SK-N-SH (cell line): ENCODE measurements around the gene KRT13. TPM values are rescaled to one million over a fixed set of nuclear protein-coding genes. Genes with fewer than 3 reads are reported as not detected.

Source experiments
- CTCF ChIA-PET: fragments of 300-600, 350-600 bp; formaldehyde crosslinking; extraction: SDS; loops from one replicate; lab custom pipeline; 2021; lab: Yijun Ruan, JAX
- POLR2A ChIA-PET: fragments of 350-600 bp; sonication (Branson Sonifier 250); formaldehyde crosslinking; extraction: SDS; loops from one replicate; lab custom pipeline; 2020; ENCODE audit warnings: antibody characterized with exemption, inconsistent platforms; lab: Yijun Ruan, JAX
- DNase-seq: peaks from one replicate; pipeline ENCODE4 v3.0.0; 2012
- H2AFZ ChIP-seq: fragments of 200-600 bp; sonication (generic); 2 replicates; pipeline ENCODE4 v1.8.1; 2016; ENCODE audit warnings: antibody characterized with exemption, mild to moderate bottlenecking, low read depth
- H3F3A ChIP-seq: fragments of 200-600 bp; sonication (generic); replicated peaks from 2 replicates; pipeline ENCODE3; 2016; ENCODE audit warnings: antibody characterized with exemption, mild to moderate bottlenecking; ENCODE audit not compliant: insufficient read depth
- H3K27ac ChIP-seq, 2 experiments: fragments of 200-500 bp in 1 of 2; fragments of 200-600 bp in 1 of 2; sonication (Bioruptor generic) in 1 of 2; sonication (generic), shearing (Covaris generic) in 1 of 2; 2 replicates each; pipeline versions ENCODE4 v1.5.1 to v1.6.1; 2014 to 2016; ENCODE audit warnings: low read depth in 2 of 2, inconsistent platforms in 1 of 2, low read length in 1 of 2, mild to moderate bottlenecking in 1 of 2, mixed read lengths in 1 of 2
- H3K27me3 ChIP-seq: fragments of 200-600 bp; sonication (generic), shearing (Covaris generic); 2 replicates; pipeline ENCODE4 v1.6.1; 2016; ENCODE audit warnings: mixed run types; ENCODE audit not compliant: insufficient read depth
- H3K36me3 ChIP-seq, 2 experiments: fragments of 200-500 bp in 1 of 2; fragments of 200-600 bp in 1 of 2; sonication (Bioruptor generic) in 1 of 2; sonication (generic) in 1 of 2; replicated peaks in 1 of 2; 2 replicates each; pipeline versions ENCODE3 to v1.5.1; 2014 to 2016; ENCODE audit warnings: low read length in 1 of 2, mild to moderate bottlenecking in 1 of 2; ENCODE audit not compliant: insufficient read depth in 2 of 2, control insufficient read depth in 1 of 2
- H3K4me1 ChIP-seq, 2 experiments: fragments of 200-500 bp in 1 of 2; fragments of 200-600 bp in 1 of 2; sonication (Bioruptor generic) in 1 of 2; sonication (generic), shearing (Covaris generic) in 1 of 2; 2 replicates each; pipeline versions ENCODE4 v1.5.1 to v1.6.1; 2014 to 2016; ENCODE audit warnings: low read depth in 1 of 2, low read length in 1 of 2, mixed run types in 1 of 2; ENCODE audit not compliant: insufficient read depth in 2 of 2, control insufficient read depth in 1 of 2
- H3K4me2 ChIP-seq: fragments of 200-600 bp; sonication (generic), shearing (Covaris generic); 2 replicates; pipeline ENCODE4 v1.6.1; 2017; ENCODE audit warnings: mixed run types
- H3K4me3 ChIP-seq, 2 experiments: fragments of 200-500 bp in 1 of 2; fragments of 200-600 bp in 1 of 2; sonication (Bioruptor generic) in 1 of 2; sonication (generic), shearing (Covaris generic) in 1 of 2; 2 replicates each; pipeline versions ENCODE4 v1.5.1 to v1.8.1; 2014 to 2016; ENCODE audit warnings: low read depth in 2 of 2, inconsistent platforms in 1 of 2, low read length in 1 of 2, mild to moderate bottlenecking in 1 of 2, mixed read lengths in 1 of 2, moderate library complexity in 1 of 2
- H3K79me2 ChIP-seq: fragments of 200-600 bp; sonication (generic); 2 replicates; pipeline ENCODE4 v1.8.1; 2017; ENCODE audit warnings: mild to moderate bottlenecking; ENCODE audit not compliant: insufficient read depth
- H3K9ac ChIP-seq: fragments of 200-600 bp; sonication (generic); 2 replicates; pipeline ENCODE4 v1.6.1; 2017; ENCODE audit warnings: mixed run types
- H3K9me2 ChIP-seq: fragments of 200-600 bp; sonication (generic); 2 replicates; pipeline ENCODE4 v1.6.1; 2017; ENCODE audit warnings: mixed run types
- H3K9me3 ChIP-seq: fragments of 200-600 bp; sonication (generic); 2 replicates; pipeline ENCODE4 v1.6.1; 2017; ENCODE audit warnings: mixed run types, mild to moderate bottlenecking, moderate library complexity
- H4K20me1 ChIP-seq: fragments of 200-600 bp; sonication (generic); 2 replicates; pipeline ENCODE4 v1.6.1; 2017; ENCODE audit warnings: mild to moderate bottlenecking, mixed run types; ENCODE audit not compliant: insufficient read depth
- CHD2 ChIP-seq: fragments of 150-350 bp; IDR thresholded peaks from 2 replicates; pipeline ENCODE4 v1.6.1; 2018; ENCODE audit warnings: low read length; ENCODE audit not compliant: partially characterized antibody
- CTCF ChIP-seq: fragments of 200-600 bp; sonication (generic); IDR thresholded peaks from 2 replicates; pipeline ENCODE4 v1.6.1; 2017; ENCODE audit warnings: antibody characterized with exemption, mild to moderate bottlenecking, moderate library complexity
- EP300 ChIP-seq, 2 experiments: IDR thresholded peaks; 2 replicates each; pipeline versions ENCODE4 v1.4.0 to v1.6.1; 2012; ENCODE audit warnings: borderline replicate concordance in 1 of 2, low read depth in 1 of 2, low read length in 1 of 2
- FOSL2 ChIP-seq: IDR thresholded peaks from 2 replicates; pipeline ENCODE4 v1.4.0; 2012; ENCODE audit warnings: low read depth, mild to moderate bottlenecking, moderate library complexity, borderline replicate concordance
- FOXJ3 ChIP-seq: sonication (generic); formaldehyde crosslinking; IDR thresholded peaks from 2 replicates; pipeline ENCODE4 v1.5.1; 2020; ENCODE audit warnings: mild to moderate bottlenecking, missing genetic modification reagents
- FOXM1 ChIP-seq: IDR thresholded peaks from 2 replicates; pipeline ENCODE4 v1.4.0; 2012; ENCODE audit warnings: low read depth, mild to moderate bottlenecking
- GABPA ChIP-seq: IDR thresholded peaks from 2 replicates; pipeline ENCODE4 v1.4.0; 2012; ENCODE audit warnings: low read depth, mild to moderate bottlenecking
- GATA2 ChIP-seq: sonication (generic); formaldehyde crosslinking; IDR thresholded peaks from 2 replicates; pipeline ENCODE4 v1.5.0; 2020; ENCODE audit warnings: mild to moderate bottlenecking, missing genetic modification reagents
- IRF3 ChIP-seq: fragments of 150-350 bp; IDR thresholded peaks from 2 replicates; pipeline ENCODE4 v1.6.1; 2016; ENCODE audit warnings: mild to moderate bottlenecking, low read depth, low read length
- MAX ChIP-seq: IDR thresholded peaks from 2 replicates; pipeline ENCODE4 v1.4.0; 2012; ENCODE audit warnings: low read depth
- MEF2A ChIP-seq: IDR thresholded peaks from 2 replicates; pipeline ENCODE4 v1.4.0; 2012; ENCODE audit warnings: low read depth, borderline replicate concordance
- NFIC ChIP-seq: IDR thresholded peaks from 2 replicates; pipeline ENCODE4 v1.4.0; 2012; ENCODE audit warnings: borderline replicate concordance
- PBX3 ChIP-seq: IDR thresholded peaks from 2 replicates; pipeline ENCODE4; 2012
- RAD21 ChIP-seq: IDR thresholded peaks from 2 replicates; pipeline ENCODE4 v1.6.1; 2012; ENCODE audit warnings: mild to moderate bottlenecking, low read length
- RCOR1 ChIP-seq: fragments of 150-350 bp; IDR thresholded peaks from 2 replicates; pipeline ENCODE4 v1.6.1; 2017; ENCODE audit warnings: antibody characterized with exemption, low read length
- REST ChIP-seq: IDR thresholded peaks from 2 replicates; pipeline ENCODE4 v1.6.1; 2012; ENCODE audit warnings: mild to moderate bottlenecking, low read depth, low read length, moderate library complexity
- RXRA ChIP-seq: IDR thresholded peaks from 2 replicates; pipeline ENCODE4 v1.4.0; 2012; ENCODE audit warnings: low read depth, mild to moderate bottlenecking, borderline replicate concordance
- SMC3 ChIP-seq: IDR thresholded peaks from 2 replicates; pipeline ENCODE4 v1.6.1; 2012; ENCODE audit warnings: low read depth, low read length, improper control_type of control experiment
- TAF1 ChIP-seq: IDR thresholded peaks from 2 replicates; pipeline ENCODE4 v1.6.1; 2012; ENCODE audit warnings: low read depth, mild to moderate bottlenecking, low read length, moderate library complexity, borderline replicate concordance
- TCF12 ChIP-seq: IDR thresholded peaks from 2 replicates; pipeline ENCODE4 v1.4.0; 2012
- USF1 ChIP-seq: IDR thresholded peaks from 2 replicates; pipeline ENCODE4 v1.4.0; 2012; ENCODE audit warnings: low read depth, borderline replicate concordance
- USF2 ChIP-seq: fragments of 150-350 bp; IDR thresholded peaks from 2 replicates; pipeline ENCODE4 v1.6.1; 2017; ENCODE audit warnings: antibody characterized with exemption, low read length, low read depth, borderline replicate concordance
- WGBS: methylation state at CpG from one replicate; pipeline ENCODE4 v1.1.6; 2017; ENCODE audit warnings: low lambda C conversion rate; 5-methylcytosine and 5-hydroxymethylcytosine counted together
- polyA plus RNA-seq, 3 experiments: library from polyadenylated mRNA; depleted of rRNA; stranded (reverse); fragments of >200 nt; gene quantifications; 2 replicates each; pipeline ENCODE4 v1.2.3, GENCODE V29; 2012

Gene KRT13
- polyA plus RNA-seq, 1 of the 3 experiments (the other 2 are of a cell fraction), result 0.39 TPM

GRCh38 chr17:41548844-41549595 is 43.6 kb upstream of the KRT13 start:
- Histone ChIP-seq H3K4me3 (peak overlapping the region; percentile 21 to 25; a peak in 2 of 4 replicates), H3K27me3 (no peaks in the 10 kb centered on the region), H3K4me1 (peaks cover 17 to 30% of the 10 kb centered on the region in 2 experiments; a peak in 3 of 4 replicates), H3K79me2 (no peaks in the 10 kb centered on the region), H4K20me1 (no peaks in the 10 kb centered on the region), H3K36me3 (no peaks in the 10 kb centered on the region), H3K27ac (peak overlapping the region; percentile 85 to 86), H3K9ac (peak overlapping the region; percentile 62), H3F3A (peaks cover 15% of the 10 kb centered on the region), H2AFZ (peak overlapping the region; percentile 78), H3K4me2 (peak overlapping the region; percentile 63), H3K9me2 (no peaks in the 10 kb centered on the region), H3K9me3 (no peaks in the 10 kb centered on the region)
- ChIA-PET POLR2A (interaction anchor here (0.6 to 2.0 kb wide), 11 partner anchors 18 to 120 kb away, joined by 3 to 10 read pairs (median 5); partner anchors contain the start of gene KRT15), CTCF (interaction anchor here (0.6 to 25.5 kb wide), 148 partner anchors 9 to 991 kb away, joined by 3 to 646 read pairs (median 5); partner anchors contain the start of genes EIF1, KRT12, KRT13 and KRT15)
- DNase-seq, result peak; percentile 92
- 5% methylated on average over 19 of the region's 25 CpGs for WGBS
- peak; percentile 94 for TF ChIP-seq CTCF
- no peak for TF ChIP-seq GABPA
- peak in 1 of 2 experiments; percentile 6; a peak in 2 of 4 replicates for TF ChIP-seq EP300 (IDR thresholded peaks at IDR 0.05; ENCODE audit: borderline replicate concordance in 1 of 2, low read depth in 1 of 2, low read length in 1 of 2)
- peak; percentile 44; the same call in 1 of the 2 replicates for TF ChIP-seq TAF1
- no peak for TF ChIP-seq RCOR1
- TF ChIP-seq USF1, result no peak
- no peak for TF ChIP-seq FOSL2
- TF ChIP-seq PBX3, result no peak
- TF ChIP-seq TCF12, result no peak
- TF ChIP-seq CHD2, result peak; percentile 36
- peak; percentile 97 for TF ChIP-seq SMC3
- TF ChIP-seq REST, result no peak
- peak; percentile 42; the same call in 1 of the 2 replicates for TF ChIP-seq RXRA
- no peak for TF ChIP-seq FOXM1
- TF ChIP-seq GATA2 (CRISPR knock-in tag), result no peak
- TF ChIP-seq FOXJ3 (CRISPR knock-in tag), result 0 out of 2 replicates have a peak, but pooled peaks have one; percentile 2
- peak; percentile 46; the same call in 1 of the 2 replicates for TF ChIP-seq MAX
- TF ChIP-seq IRF3, result no peak
- TF ChIP-seq MEF2A, result no peak
- TF ChIP-seq RAD21, result peak; percentile 92
- 0 out of 2 replicates have a peak, but pooled peaks have one; percentile 44 for TF ChIP-seq NFIC
- TF ChIP-seq USF2, result no peak
